Astrocyte (in vitro differentiated cells and primary cell): Measurements from ENCODE around the gene CTSW.
A peak's percentile ranks its signal among the peaks of the same experiment; 100 is the strongest.

Experiments used
- CTCF ChIP-seq: IDR thresholded peaks from 2 replicates; pipeline ENCODE4 v1.5.1; 2011; ENCODE audit warnings: low read depth, mild to moderate bottlenecking, inconsistent platforms, low read length, moderate library complexity; ENCODE audit not compliant: insufficient read depth
- EZH2 ChIP-seq: IDR thresholded peaks from 2 replicates; pipeline ENCODE4 v1.6.1; 2012; ENCODE audit warnings: mild to moderate bottlenecking, low read length, inconsistent platforms; ENCODE audit not compliant: insufficient read depth

GRCh38 chr11:65860278-65861164, 19.1 kb upstream of the CTSW start, which contains the start of gene MUS81:
- TF ChIP-seq CTCF = peak; percentile 63
- TF ChIP-seq EZH2 = no peak
